A673 (cell line): ENCODE measurements around the gene LRCH2. TPM values are rescaled to one million over a fixed set of nuclear protein-coding genes. Genes with fewer than 3 reads are reported as not detected.

Experiments used
- BruUV-seq: library from RNA; stranded (reverse); fragments of 400-500 nt; replicated peaks from 2 replicates; lab custom pipeline; 2021; lab: Mats Ljungman, UMichigan
- CTCF ChIA-PET: fragments of 300-600 bp; sonication (Branson Sonifier 250); formaldehyde crosslinking; loops from one replicate; lab custom pipeline; 2022; ENCODE audit warnings: antibody characterized with exemption; lab: Charles Lee
- POLR2A ChIA-PET: fragments of 300-600 bp; sonication (Branson Sonifier 250); formaldehyde crosslinking; loops from one replicate; lab custom pipeline; 2022; ENCODE audit warnings: antibody characterized with exemption; ENCODE audit not compliant: low non-redundant PET; lab: Charles Lee
- DNase-seq: peaks from one replicate; pipeline ENCODE4 v3.0.0-alpha.2; 2015; ENCODE audit warnings: low spot score
- H3K27ac ChIP-seq: fragments of 200-600 bp; sonication (generic); 2 replicates; pipeline ENCODE4 v1.5.1; 2016; ENCODE audit warnings: mixed run types, low read depth, mild to moderate bottlenecking, mixed read lengths, antibody characterized with exemption, low read length; ENCODE audit not compliant: poor library complexity, severe bottlenecking
- H3K27me3 ChIP-seq: fragments of 200-600 bp; sonication (generic); replicated peaks from 2 replicates; pipeline ENCODE4 v1.6.1; 2017; ENCODE audit warnings: mixed run types, low read depth, mild to moderate bottlenecking, mixed read lengths, antibody characterized with exemption, low read length; ENCODE audit not compliant: insufficient read depth, poor library complexity
- H3K36me3 ChIP-seq: fragments of 200-600 bp; sonication (generic); 2 replicates; pipeline ENCODE4 v1.6.1; 2016; ENCODE audit warnings: mixed run types, mild to moderate bottlenecking, mixed read lengths, antibody characterized with exemption, low read length; ENCODE audit not compliant: insufficient read depth, poor library complexity, severe bottlenecking
- H3K4me1 ChIP-seq: fragments of 200-600 bp; sonication (generic); 2 replicates; pipeline ENCODE4 v1.6.1; 2017; ENCODE audit warnings: mixed run types, mild to moderate bottlenecking, mixed read lengths, antibody characterized with exemption, low read length; ENCODE audit not compliant: insufficient read depth, poor library complexity, severe bottlenecking
- H3K4me3 ChIP-seq: fragments of 200-600 bp; sonication (generic); 2 replicates; pipeline ENCODE4 v1.5.1; 2016; ENCODE audit warnings: low read depth, mixed run types, mild to moderate bottlenecking, mixed read lengths, low read length; ENCODE audit not compliant: poor library complexity, severe bottlenecking
- H3K9me3 ChIP-seq: fragments of 200-600 bp; sonication (generic); 2 replicates; pipeline ENCODE4 v1.6.1; 2016; ENCODE audit warnings: mixed run types, low read depth, mild to moderate bottlenecking, mixed read lengths, antibody characterized with exemption, low read length; ENCODE audit not compliant: poor library complexity, severe bottlenecking
- EZH2 ChIP-seq: fragments of 200-600 bp; sonication (generic); IDR thresholded peaks from 2 replicates; pipeline ENCODE4 v1.6.1; 2017; ENCODE audit warnings: borderline replicate concordance, low read depth, mild to moderate bottlenecking, mixed read lengths, antibody characterized with exemption, low read length; ENCODE audit not compliant: poor library complexity, severe bottlenecking
- intact Hi-C: fragments of 100-400 bp; cut with micrococcal nuclease; formaldehyde crosslinking; loops from one replicate; pipeline ENCODE4 v1.10.0; 2022; ENCODE audit not compliant: unreplicated experiment
- total RNA-seq: library from RNA; stranded (reverse); gene quantifications from 2 replicates; pipeline ENCODE4 v1.2.3, GENCODE V29; 2021
- TF ChIP-seq, protein P1 (sequence below): fragments of 300-800, 200-600 bp; sonication (generic); conservative IDR thresholded peaks from 2 replicates; pipeline ENCODE4 v1.5.1; 2017; ENCODE audit warnings: low read depth, mild to moderate bottlenecking, antibody characterized with exemption, low read length, moderate library complexity, mixed read lengths

LRCH2 gene
- total RNA-seq, 1 experiment from 2014 or later, result 4.2 TPM

DNA sequence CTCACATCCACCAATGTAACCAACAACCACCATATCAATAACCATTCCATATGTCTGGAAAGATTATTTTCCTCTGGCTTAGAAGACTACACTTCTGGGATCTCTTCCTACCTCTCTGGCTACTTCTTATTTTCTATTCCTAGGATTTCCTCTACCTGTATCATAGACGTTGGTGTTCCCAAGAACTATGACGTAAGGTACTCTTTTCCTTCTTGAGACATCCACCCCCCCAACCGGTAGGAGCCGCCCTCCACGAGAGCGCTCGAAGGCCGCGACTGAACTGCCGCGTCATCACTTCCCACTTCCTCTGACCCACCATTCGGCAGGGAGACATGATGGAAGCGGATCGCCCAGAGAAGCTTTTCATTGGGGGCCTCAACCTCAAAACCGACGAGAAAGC is 44.8 kb downstream of the LRCH2 start, which contains the start of gene RBMXL3:
TSS of gene RBMXL3 (plus strand) at position 301 of the 400 bp plus-strand sequence. CDS start at position 333, 32 bp downstream.
- no peak within 1 kb of the TSS for H3K27ac ChIP-seq
- no peaks in the 10 kb centered on the region for H3K4me1 ChIP-seq
- no peaks in the 10 kb centered on the region for H3K36me3 ChIP-seq
- BruUV-seq, result no TSS peak
- H3K9me3 ChIP-seq, result no peaks in the 10 kb centered on the region
- H3K4me3 ChIP-seq, result no peak within 1 kb of the TSS
- DNase-seq, result no peak
- ChIA-PET CTCF (no interaction called here), POLR2A (no interaction called here)
- no peaks in the 10 kb centered on the region for H3K27me3 ChIP-seq
- TF ChIP-seq, protein P1, sequence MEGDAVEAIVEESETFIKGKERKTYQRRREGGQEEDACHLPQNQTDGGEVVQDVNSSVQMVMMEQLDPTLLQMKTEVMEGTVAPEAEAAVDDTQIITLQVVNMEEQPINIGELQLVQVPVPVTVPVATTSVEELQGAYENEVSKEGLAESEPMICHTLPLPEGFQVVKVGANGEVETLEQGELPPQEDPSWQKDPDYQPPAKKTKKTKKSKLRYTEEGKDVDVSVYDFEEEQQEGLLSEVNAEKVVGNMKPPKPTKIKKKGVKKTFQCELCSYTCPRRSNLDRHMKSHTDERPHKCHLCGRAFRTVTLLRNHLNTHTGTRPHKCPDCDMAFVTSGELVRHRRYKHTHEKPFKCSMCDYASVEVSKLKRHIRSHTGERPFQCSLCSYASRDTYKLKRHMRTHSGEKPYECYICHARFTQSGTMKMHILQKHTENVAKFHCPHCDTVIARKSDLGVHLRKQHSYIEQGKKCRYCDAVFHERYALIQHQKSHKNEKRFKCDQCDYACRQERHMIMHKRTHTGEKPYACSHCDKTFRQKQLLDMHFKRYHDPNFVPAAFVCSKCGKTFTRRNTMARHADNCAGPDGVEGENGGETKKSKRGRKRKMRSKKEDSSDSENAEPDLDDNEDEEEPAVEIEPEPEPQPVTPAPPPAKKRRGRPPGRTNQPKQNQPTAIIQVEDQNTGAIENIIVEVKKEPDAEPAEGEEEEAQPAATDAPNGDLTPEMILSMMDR, result no peak
- no peak for TF ChIP-seq EZH2
- intact Hi-C loops, result no loop called here

DNA sequence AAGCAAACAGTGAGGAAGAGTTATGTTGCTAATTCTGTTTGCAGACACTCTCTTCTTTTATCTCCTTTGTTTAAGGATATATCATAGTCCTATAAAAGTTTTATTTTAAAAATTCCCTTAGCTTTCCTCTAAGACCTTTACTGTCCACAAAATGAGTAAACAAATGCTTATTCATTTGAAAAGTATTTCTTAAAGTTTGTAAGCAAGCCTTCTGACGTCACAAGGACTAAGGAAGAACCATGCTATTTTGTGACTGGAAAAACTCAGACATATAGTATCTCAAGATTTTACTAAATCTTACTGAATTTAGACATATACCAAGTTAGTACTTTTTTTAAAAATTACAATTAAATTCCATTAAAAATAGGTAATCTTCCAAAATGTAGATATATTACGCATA is 49.9 kb downstream of the LRCH2 start:
- H3K4me1 ChIP-seq, result no peaks in the 10 kb centered on the region
- CTCF ChIA-PET, result no interaction called here
- no peak overlapping the region for H3K27ac ChIP-seq
- intact Hi-C loops, result no loop called here
- POLR2A ChIA-PET, result no interaction called here
- no peaks in the 10 kb centered on the region for H3K36me3 ChIP-seq
- TF ChIP-seq EZH2, result no peak
- TF ChIP-seq, protein P1, result no peak
- DNase-seq, result no peak
- H3K27me3 ChIP-seq, result peaks cover under 1% of the 10 kb centered on the region
- no TSS peak for BruUV-seq
- no peaks in the 10 kb centered on the region for H3K9me3 ChIP-seq
- H3K4me3 ChIP-seq, result no peak overlapping the region

DNA sequence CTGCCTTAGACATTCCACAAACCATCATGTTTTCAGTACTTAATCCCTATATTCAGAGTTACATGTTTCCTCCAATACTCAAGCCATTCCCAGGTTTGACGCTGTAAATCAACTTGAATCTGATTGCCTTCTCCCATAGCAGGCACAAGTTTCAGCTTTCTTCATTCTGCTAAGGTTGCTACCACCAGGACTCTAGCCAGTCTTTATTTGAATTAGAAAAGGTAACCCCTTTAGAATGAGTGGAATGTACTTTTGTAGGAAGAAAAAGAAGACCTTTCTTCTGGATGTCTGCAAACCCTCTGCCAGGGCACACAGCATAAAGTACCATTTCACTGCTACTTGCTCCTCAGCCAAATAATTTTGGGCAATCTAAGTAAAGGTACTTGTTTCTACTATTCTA is 55.4 kb downstream of the LRCH2 start:
- intact Hi-C loops, result no loop called here
- Histone ChIP-seq H3K9me3 (no peaks in the 10 kb centered on the region), H3K36me3 (no peaks in the 10 kb centered on the region), H3K4me1 (no peaks in the 10 kb centered on the region), H3K27ac (no peak overlapping the region), H3K4me3 (no peak overlapping the region), H3K27me3 (peaks cover 7% of the 10 kb centered on the region)
- no peak for TF ChIP-seq EZH2
- TF ChIP-seq, protein P1, result no peak
- ChIA-PET POLR2A (no interaction called here), CTCF (no interaction called here)
- no peak for DNase-seq
- BruUV-seq, result no TSS peak
